Measurements from ENCODE around the gene NCS1.
A peak's percentile ranks its signal among the peaks of the same experiment; 100 is the strongest.
"Not testable (repeated sequence)": the region's sequence is repeated elsewhere in the genome, so short reads cannot be mapped to it uniquely, and the experiment has no call there.

NCS1 gene

GRCh38 chr9:130237076-130237475, 64.9 kb downstream of the NCS1 start:
- DNase-seq (ENCODE audit: low read depth in 3 of 3): no peak

GRCh38 chr9:130237763-130238524, 65.7 kb downstream of the NCS1 start:
- DNase-seq (ENCODE audit: low read depth in 3 of 3): no peak

GRCh38 chr9:130239363-130239695, 67.1 kb downstream of the NCS1 start:
- no peak for DNase-seq (ENCODE audit: low read depth in 3 of 3)

GRCh38 chr9:130239741-130240241, 67.6 kb downstream of the NCS1 start:
- peak; percentile 26 to 62 (median 37) for DNase-seq (ENCODE audit: low read depth in 3 of 3)

- DNase-seq (ENCODE audit: low read depth in 3 of 3): peak in 1 of 3 experiments; percentile 29
Observed at GRCh38 chr9:130240410-130241197, 68.4 kb downstream of the NCS1 start.

GRCh38 chr9:130241198-130241535, 69.0 kb downstream of the NCS1 start:
- no peak for DNase-seq (ENCODE audit: low read depth in 3 of 3)

GRCh38 chr9:130242270-130243014, 70.2 kb downstream of the NCS1 start:
- no peak for DNase-seq (ENCODE audit: low read depth in 3 of 3)

- peak; percentile 65 to 83 (median 67) for DNase-seq (ENCODE audit: low read depth in 3 of 3)
Observed at GRCh38 chr9:130243015-130243881, 71.0 kb downstream of the NCS1 start.

- no peak for DNase-seq (ENCODE audit: low read depth in 3 of 3)
Observed at GRCh38 chr9:130243882-130244170, 71.6 kb downstream of the NCS1 start.

GRCh38 chr9:130244548-130245165, 72.5 kb downstream of the NCS1 start:
- no peak for DNase-seq (ENCODE audit: low read depth in 3 of 3)

GRCh38 chr9:130245474-130245873, 73.3 kb downstream of the NCS1 start:
- no peak for DNase-seq (ENCODE audit: low read depth in 3 of 3)

GRCh38 chr9:130246126-130246525, 73.9 kb downstream of the NCS1 start:
- no peak for DNase-seq (ENCODE audit: low read depth in 3 of 3)

GRCh38 chr9:130254747-130255630, 82.8 kb downstream of the NCS1 start:
- no peak for DNase-seq (ENCODE audit: low read depth in 3 of 3)

- no peak for DNase-seq (ENCODE audit: low read depth in 3 of 3)
Observed at GRCh38 chr9:130255631-130256134, 83.5 kb downstream of the NCS1 start.

GRCh38 chr9:130256644-130257043, 84.4 kb downstream of the NCS1 start:
- DNase-seq (ENCODE audit: low read depth in 3 of 3): no peak

- DNase-seq (ENCODE audit: low read depth in 3 of 3): not testable (repeated sequence)
Observed at GRCh38 chr9:130258137-130258536, 85.9 kb downstream of the NCS1 start.

GRCh38 chr9:130259044-130259443, 86.8 kb downstream of the NCS1 start:
- DNase-seq (ENCODE audit: low read depth in 3 of 3): no peak

GRCh38 chr9:130260816-130261765, 88.9 kb downstream of the NCS1 start:
- DNase-seq (ENCODE audit: low read depth in 3 of 3): no peak
